ENCODE data around the gene LCP2.
"Not testable (repeated sequence)": the region's sequence is repeated elsewhere in the genome, so short reads cannot be mapped to it uniquely, and the experiment has no call there.

LCP2 gene

GRCh38 chr5:170269579-170269978, 28.0 kb downstream of the LCP2 start:
- DNase-seq: no peak

DNA sequence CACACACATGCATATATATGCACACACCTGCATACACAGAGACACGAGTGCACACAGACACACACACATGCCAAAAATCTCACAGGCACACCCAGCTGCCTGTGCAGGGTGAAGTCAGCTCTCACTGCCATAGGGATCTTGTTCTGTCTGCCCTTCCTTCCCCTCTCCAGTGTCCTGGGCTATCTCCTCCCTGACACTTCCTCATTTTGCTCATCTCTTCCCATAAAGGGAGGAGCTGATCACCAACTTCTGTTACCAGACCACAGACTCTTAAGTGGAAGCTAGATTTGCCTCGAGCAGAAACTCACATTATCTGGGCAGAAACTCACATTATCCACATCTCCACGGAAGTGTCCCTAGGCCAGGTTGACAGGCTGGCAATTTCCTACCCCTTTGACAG, 28.7 kb downstream of the LCP2 start:
- no peak for DNase-seq

GRCh38 chr5:170268153-170268689, 29.4 kb downstream of the LCP2 start:
- no peak for DNase-seq

- no peak for DNase-seq
Measured at GRCh38 chr5:170267431-170268152, 30.0 kb downstream of the LCP2 start.

DNA sequence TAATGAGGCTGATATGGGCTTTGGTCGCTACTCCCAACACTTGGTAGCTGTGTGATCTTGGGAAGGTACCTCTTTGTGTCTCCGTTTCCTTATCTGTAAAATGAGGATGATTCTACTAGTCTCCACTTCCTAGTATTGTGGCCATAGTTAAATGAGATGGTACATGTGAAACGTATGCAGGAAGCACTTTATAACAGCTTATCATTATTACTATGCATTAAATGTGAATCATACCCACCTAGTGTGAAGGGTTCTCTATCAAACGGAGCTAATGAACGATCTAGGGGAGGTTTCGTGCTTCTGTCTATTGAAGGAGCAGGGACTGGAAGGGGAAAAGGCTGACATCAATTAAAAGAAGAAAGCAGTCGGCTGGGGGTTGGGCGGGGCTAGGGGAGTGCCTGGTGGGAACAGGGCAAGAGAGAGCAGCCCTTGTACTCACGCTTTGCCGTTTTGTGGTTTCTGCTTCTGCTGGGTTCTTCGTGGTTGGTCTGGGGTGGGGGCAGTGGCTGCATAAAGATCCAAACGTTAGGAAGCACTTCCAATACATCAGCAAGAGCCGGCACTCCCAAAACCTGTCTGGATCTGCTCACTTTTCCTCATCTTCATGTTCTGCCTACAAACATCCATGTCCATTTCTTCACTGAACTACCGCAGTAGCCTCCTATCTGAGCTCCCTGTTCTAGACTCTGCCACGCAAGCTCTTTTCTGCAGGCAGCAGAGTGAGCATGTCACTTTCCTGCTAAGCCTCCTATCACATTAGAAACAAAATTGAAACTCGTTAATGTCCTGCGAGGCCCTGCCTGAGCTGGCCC, 30.8 kb downstream of the LCP2 start:
- DNase-seq: no peak

DNA sequence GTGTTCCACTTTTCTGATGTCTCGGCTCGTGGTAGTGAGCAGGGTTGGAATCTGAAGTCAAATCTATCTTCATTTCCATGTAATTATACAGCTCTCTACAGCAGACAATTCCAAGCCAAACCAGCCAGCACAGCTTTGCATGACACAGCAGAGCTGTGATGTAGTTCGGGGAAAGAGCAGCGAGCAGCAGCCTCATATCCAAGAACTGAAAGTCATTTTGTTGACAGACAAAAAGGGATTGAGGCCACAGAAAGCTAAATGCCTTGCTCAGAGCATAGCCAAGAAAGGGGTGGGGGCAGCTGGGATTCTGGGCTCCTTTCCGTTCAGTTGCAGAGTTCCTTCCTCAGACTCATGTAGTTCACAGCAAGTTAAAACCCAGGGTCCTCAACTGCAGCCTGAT, 32.1 kb downstream of the LCP2 start:
- no peak for DNase-seq

GRCh38 chr5:170263906-170264305, 33.7 kb downstream of the LCP2 start:
- DNase-seq: no peak

DNA sequence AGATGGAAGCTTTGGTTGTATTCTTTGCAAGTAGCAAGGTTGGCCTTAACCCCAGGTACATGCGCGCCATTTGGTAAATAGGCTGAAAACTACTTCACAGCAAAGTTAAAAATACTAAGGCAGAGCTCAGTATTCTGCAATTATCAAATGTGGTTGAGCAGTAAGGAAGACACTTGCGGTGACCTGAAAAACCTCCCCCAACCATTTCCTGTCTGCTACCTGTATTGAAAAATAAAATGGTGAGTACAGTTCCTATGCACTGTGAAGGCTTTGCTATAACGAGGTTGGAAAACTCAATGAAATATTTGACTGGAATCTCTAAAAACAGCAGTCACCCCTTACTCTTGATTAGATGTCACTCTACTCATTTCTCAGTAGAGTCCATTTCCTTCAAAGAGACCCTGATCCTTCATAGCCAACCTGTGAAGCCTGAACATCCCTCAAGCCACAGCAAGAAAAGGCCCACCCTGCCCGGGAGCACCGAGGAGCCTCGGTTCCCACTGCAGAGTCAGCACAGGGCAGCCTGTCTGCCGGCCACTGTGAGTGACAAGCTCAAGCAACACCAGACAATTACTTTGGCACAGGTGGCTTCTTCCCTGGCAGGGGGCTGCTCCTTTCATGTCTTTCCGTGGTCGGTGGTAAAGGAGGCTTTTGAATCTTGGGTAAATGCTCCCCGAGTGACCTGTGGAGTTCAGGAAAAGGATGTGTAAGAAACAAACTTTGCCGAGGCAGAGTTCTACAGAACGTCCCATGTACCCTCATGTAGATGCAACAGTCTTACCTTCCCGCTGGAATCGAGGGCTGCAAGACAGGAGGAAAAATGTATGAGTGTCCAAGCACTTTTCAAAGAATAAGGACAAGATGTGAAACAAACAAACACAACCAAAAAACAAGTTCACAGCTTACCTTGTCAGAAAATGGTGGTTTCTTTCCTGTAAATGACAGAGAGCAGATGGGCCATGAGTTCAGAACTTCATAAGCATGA, 35.2 kb downstream of the LCP2 start:
- no peak for DNase-seq

GRCh38 chr5:170261528-170262043, 36.0 kb downstream of the LCP2 start:
- no peak for DNase-seq

GRCh38 chr5:170257370-170257769, 40.2 kb downstream of the LCP2 start:
- DNase-seq: no peak

DNA sequence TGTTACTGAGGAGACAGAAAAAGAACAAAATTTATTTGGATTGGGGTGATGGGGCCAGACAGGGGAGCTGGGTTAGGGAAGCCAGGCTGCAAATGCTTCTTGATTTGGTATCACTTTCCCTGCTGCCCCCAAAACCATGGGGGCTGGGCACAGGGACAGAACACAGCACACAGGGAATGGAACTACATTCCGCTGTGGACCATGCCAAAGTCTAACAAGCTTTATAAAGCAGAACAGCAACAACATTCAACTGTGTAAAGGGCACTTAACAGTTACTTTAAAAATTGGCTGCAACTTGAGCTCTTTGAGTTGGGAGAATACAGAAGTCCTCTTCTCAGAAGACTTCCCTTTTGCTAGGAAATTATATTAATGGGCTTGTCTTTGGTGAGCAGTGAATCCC, 41.0 kb downstream of the LCP2 start:
- DNase-seq: no peak

GRCh38 chr5:170254056-170254455, 43.5 kb downstream of the LCP2 start:
- DNase-seq: no peak

- DNase-seq: no peak
Measured at GRCh38 chr5:170252720-170253350, 44.7 kb downstream of the LCP2 start.

- no peak for DNase-seq
Measured at GRCh38 chr5:170252109-170252508, 45.5 kb downstream of the LCP2 start.

DNA sequence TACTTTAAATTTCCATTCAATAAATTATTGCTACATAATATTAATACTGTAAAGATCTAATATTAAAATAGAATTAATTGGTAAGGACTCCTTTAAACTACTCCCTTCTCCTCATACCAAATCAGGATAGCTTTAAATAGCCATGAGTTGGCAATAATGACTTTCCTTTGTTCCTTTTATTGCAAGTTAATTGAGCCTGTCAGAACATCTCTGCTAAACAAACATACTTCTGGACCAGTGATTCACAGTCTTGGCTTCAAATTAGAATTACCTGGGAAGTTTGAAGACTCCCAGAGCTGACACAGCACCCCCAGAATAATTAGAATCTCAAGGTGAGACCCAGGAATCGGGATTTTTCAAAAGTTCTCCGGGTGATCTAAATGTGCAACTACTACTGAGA, 46.1 kb downstream of the LCP2 start:
- DNase-seq: no peak

DNA sequence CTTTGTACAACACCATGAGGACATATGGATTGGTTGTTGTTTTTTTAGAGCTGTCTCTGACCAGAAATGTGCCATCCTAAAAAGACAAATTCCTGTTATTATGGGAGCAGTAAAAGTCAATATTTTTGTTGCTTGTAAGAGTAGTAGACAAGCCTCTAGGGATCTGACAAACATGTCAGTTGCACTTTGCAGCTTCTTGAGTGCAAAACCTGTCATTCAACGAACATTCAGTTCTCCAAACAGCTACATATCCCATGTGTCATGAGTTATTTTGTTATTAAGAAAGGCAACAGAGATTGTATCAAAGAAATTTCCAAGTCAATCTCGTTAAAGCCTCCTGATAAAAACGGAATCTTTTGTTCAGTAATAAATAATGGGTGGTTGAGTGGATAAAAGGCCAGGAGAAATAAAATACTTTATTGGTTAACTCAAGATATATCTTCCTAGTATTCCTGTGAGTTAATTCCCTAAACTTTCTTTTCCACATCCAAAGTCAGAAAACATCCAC, 46.7 kb downstream of the LCP2 start:
- DNase-seq: no peak

- DNase-seq: no peak
Measured at GRCh38 chr5:170249355-170249754, 48.2 kb downstream of the LCP2 start.

GRCh38 chr5:170248931-170249227, 48.7 kb downstream of the LCP2 start:
- DNase-seq: not testable (repeated sequence)

- DNase-seq: no peak
Measured at GRCh38 chr5:170248172-170248930, 49.2 kb downstream of the LCP2 start.

GRCh38 chr5:170247363-170247762, 50.2 kb downstream of the LCP2 start:
- no peak for DNase-seq

DNA sequence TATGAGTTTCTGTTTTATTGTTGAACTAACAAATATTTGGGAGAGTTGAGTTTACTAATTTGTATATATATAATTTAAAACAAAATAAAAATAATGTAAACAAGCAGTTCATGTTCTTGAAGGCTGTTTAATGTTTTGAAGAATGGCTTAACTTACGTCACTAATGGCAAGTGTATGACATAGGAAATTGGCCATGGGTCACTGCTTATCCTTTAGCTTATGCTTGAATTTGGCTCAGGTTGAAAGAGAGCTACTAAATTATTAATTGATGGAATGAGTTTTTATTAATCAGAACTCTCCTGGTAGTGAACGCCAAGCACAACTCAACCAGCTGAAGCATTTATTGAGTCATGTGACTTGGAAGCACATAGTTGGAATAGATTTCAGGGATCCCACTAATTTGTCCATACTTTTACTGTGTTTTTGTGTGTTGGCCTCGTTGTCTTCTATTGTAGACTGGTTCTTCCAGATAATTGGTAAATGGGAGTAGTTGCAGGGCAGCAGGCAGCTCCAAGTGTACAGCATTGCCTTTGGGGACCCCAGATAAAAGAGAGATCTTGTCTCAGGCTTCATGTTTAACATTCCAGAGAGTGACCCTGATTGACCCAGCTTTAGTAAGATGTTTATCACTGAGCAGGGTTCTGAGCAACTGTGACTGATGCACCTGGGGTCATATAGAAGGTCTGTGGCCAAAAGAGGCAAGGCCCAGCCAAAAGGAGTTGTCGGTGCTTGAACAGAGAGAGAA, 51.3 kb downstream of the LCP2 start:
- DNase-seq: no peak

Measured in NCI-H187 treated with DMSO at 0.1 percent for 48 hours (cell line).